ENCODE results near the gene ABCA1.
"Not testable (repeated sequence)": the region's sequence is repeated elsewhere in the genome, so short reads cannot be mapped to it uniquely, and the experiment has no call there.

The ABCA1 gene, protein sequence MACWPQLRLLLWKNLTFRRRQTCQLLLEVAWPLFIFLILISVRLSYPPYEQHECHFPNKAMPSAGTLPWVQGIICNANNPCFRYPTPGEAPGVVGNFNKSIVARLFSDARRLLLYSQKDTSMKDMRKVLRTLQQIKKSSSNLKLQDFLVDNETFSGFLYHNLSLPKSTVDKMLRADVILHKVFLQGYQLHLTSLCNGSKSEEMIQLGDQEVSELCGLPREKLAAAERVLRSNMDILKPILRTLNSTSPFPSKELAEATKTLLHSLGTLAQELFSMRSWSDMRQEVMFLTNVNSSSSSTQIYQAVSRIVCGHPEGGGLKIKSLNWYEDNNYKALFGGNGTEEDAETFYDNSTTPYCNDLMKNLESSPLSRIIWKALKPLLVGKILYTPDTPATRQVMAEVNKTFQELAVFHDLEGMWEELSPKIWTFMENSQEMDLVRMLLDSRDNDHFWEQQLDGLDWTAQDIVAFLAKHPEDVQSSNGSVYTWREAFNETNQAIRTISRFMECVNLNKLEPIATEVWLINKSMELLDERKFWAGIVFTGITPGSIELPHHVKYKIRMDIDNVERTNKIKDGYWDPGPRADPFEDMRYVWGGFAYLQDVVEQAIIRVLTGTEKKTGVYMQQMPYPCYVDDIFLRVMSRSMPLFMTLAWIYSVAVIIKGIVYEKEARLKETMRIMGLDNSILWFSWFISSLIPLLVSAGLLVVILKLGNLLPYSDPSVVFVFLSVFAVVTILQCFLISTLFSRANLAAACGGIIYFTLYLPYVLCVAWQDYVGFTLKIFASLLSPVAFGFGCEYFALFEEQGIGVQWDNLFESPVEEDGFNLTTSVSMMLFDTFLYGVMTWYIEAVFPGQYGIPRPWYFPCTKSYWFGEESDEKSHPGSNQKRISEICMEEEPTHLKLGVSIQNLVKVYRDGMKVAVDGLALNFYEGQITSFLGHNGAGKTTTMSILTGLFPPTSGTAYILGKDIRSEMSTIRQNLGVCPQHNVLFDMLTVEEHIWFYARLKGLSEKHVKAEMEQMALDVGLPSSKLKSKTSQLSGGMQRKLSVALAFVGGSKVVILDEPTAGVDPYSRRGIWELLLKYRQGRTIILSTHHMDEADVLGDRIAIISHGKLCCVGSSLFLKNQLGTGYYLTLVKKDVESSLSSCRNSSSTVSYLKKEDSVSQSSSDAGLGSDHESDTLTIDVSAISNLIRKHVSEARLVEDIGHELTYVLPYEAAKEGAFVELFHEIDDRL (N-terminal part only)

DNA sequence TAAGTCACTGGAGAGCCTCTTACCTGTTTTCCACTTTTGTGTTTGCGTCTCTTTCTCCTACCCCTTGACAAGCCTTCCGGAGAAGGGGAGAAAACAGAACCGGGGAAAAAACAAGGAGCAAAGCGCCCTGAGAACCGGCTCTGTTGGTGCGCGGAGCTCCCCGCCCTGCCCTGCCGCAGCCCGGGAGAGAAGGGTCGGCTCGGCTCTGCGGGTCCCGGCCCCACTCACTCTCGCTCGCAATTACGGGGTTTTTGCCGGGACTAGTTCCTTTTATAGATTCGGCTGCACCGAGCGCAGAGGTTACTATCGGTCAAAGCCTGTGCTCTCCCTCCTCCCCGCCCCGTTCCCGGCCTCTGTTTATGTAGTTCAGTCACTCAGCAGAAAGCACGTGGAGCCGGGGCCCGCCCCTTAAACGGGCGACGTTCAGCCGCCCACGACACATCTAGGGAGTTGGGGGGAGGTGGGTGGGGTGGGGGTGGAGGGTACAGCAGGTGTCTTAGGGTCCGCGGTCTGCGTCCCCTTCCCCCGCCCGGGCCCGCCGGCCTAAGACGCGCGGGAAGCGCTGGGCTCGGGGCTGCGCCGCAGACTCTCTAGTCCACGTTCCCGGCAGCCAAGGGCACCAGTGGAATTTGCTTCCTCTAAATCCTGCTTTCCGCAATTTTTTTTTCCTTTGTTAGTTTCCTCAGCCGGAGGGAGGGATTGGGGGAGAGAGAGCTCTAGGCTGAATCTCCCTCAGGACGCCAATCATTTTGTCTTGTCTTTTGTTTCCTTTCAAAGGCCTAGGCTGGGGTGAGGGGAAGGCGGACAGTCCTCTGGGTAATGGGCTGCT lies at the start of gene ABCA1:
TSS of gene ABCA1 (minus strand) at position 244 of the 829 bp plus-strand sequence. CDS start 24,476 bp downstream, outside the sequence.
- peak; percentile 52 for DNase-seq

DNA sequence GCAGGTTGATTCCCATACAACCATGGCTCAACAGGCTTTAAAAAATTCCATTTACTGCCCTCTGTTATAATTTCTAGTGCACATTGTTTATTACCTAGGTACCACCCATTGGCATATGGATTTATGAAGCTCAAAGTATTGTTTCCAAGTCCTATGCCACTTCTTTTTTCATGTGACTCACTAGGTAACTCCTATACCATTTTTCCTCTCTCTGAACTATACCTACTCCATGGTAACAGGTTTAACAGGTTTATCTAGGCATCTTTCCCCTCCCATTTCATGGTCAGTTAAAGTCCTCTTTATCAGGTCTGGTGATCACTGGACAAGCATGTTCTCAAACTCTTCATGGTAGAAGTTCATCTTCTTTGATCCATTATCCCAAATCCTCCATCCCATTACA lies 49.6 kb upstream of the ABCA1 start:
- no peak for DNase-seq

DNA sequence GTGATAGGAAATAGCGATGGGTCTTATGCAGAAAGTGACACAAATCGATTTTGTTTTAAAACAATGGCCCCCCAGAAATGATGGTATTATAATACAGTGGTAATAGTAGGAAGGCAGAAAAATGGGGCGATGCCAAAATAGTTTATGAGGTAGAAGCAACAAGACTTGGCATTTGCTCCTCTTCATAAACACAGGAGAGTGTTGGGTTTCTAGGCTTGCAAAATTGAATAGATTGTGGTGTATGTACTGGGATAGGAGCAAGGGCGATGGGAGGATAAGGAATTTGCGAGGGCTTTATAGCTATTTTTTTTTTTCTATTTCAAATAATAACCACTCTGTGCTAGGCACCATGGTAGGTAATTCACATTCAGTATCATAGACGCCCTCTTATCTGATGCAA lies 49.2 kb upstream of the ABCA1 start:
- no peak for DNase-seq

DNA sequence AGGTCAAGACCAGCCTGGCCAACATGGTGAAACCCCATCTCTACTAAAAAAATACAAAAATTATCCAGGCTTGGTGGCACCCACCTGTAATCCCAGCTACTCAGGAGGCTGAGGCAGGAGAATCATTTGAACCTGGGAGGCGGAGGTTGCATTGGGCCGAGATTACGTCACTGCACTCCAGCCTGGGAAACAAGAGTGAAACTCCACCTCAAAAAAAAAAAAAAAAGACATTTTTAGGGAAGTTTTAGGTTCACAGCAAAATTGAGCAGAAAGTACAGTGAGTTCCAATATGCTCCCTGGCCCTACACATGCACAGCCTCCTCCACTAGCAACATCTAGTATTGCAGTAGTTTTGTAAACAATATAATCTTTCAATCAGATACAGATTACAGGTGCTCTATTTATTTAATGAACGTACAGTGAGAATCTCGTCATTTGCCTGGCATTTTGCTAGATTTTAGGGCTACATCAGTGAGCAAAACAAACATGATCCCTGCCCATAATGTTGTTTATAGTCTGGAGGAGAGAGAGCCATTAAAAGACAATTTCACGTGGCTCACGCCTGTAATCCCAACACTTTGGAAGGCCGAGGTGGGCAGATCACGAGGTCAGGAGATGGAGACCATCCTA lies 48.1 kb upstream of the ABCA1 start:
- DNase-seq, result not testable (repeated sequence)

DNA sequence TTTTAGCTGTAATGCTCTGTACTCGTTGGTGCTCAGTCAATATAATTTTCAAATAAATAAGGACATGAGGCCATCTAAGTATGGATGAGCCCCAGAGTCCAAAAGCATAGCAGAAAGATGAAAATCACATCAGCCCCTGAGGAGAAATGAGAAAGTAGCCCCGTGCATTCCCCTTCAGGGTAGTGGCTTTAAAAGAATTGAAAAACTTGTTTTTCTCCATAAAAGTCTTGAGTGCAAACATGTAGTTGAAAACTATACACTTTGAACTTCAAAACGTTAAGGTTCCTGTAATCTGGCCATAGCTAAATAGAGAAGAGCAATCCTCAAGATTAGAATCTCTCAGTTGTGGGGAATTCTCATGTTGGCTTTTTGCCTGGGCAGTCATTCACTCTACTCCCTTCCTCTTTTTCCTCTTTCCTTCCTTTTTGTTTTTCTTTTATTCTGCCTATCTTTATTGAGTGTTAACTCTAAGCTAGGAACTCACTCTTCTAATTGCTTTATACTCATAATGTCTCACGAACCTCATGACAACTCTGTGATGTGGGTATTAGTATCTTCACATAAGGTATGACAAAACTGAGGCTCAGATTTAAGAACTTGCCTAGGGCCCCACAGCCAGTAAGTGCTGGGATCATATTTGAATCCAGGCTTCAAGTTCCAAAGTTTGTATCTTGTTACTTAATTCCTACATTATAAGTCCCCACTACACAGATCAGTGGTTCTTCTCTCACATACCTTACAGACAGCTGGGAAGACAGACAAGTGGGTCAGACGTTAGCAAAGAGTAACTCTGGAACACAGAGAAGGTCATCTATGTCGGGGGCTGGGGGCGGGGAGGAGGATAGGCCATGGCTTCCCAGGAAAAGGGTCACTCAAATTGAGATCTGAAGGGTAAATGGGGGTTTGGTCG lies 46.4 kb upstream of the ABCA1 start:
- no peak for DNase-seq

DNA sequence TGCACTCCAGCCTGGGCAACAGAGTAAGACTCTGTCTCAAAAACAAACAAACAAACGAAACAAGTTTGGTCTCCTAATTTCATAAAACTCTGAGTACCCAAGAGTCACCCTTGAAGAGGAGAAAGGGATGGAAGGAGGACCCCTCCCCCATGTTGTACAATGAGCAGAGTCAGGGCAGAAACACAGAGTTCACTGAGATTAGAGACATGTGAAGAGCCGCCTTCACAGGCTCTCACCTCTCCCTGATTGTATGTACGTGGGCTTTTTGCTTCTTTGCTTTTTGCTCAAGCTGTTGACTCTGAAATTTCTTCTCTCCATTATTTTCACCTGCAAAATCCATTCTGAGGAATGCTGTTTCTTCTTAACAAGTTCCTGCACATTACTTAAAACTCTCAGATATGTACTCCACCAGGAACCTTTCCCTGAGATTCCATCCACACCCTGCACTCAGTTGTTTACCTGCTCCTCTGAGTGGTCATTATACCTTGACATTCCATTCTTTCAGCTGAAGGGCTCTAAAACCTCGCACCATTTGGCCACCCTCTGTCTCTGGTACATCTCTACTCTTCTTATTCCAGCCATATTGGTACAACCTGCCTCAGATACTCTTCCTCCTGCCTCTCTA lies 44.4 kb upstream of the ABCA1 start:
- no peak for DNase-seq

DNA sequence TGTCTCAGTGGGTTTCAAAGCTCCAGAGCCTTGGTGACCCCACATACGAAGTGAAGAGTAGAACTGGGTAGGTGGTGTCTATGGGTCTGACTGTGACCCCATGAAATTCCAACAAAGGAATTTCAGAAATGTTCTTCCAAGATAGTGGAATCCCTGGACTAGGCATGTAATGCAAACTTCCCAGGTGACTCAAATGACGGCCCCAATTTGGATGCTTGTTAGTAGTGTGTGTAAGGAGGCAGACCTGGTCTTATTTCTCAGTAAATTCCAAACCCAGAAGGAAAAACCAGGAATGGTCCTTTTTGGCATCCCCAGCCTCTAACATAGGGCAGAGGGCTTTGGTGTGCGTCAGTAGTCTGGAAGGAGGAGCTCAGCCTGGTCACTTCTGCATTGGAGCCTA lies 43.6 kb upstream of the ABCA1 start:
- no peak for DNase-seq

DNA sequence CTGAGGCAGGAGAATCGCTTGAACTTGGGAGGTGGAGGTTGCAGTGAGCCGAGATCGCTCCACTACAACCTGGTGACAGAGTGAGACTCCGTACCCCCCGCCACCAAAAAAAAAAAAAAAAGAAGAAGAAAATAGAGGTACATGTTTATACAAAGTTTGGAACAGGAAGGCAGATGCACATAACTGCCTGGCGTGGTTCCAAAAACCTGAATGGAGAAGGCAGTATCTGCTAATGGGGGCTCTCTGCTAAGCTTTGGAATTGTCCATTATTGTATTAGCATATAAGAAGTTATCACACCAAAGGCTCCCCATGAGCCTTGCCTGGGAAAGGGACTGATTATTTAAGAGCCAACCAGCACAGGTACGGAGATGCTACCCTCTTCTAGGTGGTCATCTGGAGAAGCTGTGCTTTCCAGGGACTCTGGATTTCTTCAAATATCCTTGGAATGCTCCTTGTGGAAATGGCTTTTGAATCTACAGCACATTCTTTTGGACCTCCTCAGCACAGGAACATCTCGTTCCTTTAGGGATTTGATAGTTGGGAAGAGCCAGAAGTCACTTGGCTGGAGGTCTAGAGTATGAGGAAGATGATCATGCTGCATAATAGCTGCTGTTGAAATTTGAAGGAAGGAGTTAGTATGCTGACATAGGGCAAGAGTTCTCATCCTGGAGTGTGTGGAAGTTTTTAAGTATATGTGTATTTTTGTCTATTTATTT lies 42.5 kb upstream of the ABCA1 start:
- DNase-seq, result no peak

DNA sequence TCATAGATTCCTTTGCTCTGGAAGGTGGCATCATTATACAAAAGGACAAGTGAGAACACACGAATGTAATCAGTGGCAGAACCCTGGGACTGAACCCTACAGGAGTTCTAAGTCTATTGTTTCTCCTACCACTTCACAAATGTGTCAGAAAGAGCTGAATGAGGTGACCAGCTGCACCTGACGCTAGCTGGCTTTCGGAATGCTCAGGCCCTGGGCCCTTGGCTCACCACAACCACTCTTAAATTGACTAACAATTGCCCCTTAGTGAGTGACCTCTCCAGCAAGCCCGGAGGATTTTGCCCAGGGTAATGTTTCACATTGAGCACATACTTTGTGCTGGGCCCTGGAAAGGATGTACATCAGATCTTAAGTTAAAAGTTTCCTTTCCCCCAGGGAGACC lies 41.2 kb upstream of the ABCA1 start:
- DNase-seq, result no peak

DNA sequence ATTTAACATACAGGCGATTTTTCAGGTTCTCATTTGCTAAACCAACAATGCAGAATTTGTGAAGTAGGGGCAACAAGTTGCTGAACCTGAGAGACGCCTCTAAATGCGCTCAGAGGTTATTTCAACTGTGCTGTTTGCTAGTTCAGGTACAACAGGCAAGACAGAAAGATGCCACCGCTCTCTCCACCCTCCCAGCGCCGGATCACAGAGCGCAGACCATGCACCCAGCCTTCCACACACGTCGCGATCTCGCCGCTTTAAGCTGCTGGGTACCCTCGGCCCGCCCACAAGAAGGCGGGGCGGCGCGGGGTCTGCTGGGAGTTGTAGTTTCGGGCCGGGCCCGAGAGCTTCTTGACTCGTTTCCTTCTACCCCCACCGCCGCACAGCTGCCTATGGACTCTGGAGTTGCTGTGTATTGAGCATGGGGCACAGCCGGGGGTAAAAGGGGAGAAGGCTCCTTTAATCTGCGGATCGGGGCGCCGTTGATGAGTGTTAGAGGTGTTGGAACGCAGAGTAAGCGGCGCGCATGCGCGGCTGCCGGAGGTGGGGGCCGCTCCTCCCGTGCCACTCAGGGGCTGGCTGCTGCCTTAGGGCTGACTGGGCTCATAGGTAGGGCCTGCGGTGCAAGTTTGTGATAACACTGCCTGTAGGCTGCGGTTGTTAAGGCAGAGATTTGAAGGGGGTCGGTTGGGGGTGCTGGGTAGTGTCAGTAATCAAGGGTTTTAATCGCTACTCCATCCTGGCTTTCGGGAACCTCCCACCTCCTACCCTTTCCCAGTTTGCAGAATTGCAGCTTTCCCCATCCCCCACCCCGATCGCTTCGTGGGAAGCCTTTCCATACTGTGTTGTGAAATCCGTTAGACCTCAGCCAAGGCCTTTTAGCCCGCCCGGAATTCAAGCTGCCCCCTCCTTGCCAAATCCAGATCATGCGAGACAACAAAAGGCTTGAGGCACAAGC lies 40.3 kb upstream of the ABCA1 start:
- peak; percentile 64 for DNase-seq

DNA sequence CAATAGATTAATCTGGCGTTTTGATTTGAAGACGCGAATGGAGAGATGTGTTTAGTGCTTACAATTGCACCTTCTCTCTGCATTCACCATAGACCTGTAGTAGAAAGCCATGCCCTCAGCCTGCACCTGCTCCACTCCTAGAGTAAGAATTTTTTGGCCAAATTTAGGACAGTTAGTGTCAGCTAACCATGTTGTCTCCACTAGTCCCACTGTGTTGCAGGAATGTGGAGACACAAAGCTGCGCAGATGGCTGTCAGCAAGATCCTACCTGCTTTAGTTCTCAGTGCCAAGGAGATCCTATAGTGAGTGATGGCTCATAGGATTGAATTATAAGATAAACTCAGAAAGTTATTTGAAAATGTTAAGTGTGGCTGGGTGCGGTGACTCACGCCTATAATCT lies 35.1 kb upstream of the ABCA1 start:
- no peak for DNase-seq

DNA sequence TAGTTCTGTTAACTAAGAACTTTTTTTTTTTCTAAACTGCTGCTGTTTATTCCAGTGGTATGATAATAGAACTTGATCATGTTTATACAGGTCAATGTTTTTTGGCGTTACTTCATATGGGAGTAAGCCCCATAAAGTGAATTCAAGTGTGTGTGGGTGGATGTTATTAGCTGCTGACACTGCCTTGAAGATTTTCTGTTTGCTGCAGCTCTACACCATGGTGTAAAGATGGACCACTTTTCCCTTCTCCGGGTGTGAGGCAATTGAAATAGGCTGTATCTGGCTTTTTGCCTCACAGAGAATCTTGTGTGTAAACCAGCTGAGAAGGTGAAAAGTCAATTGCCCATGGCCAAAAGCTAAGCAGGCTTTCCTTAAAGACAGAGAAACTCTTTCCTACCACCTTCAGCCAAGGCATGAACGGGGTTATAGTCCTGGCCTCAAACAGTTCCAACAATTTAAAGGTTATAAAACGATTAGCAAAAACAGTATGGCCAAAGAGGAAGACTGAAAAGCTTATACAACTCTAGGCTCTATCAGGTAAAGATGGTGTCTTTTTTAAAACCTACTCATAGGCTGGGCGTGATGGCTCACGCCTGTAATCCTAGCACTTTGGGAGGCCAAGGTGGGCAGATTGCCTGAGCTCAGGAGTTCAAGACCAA lies 33.9 kb upstream of the ABCA1 start:
- DNase-seq, result no peak

DNA sequence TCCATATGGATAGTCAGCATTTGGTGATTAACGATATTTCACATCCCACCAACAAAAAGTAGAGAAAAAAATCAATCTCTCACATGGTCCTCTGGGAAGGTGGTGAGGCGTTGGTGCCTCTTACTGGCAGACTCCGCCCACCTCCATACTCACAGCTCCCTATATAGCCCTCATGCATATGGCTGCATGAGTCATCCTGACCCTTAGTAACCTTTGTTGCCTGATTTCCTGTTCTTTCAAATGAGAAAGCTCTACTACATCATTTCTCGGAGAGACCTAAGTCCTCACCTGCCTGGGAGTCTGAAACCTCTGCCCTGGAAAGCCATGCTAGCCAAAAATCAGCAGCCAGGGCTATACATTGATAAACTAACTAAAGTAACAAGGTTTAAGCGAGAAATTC lies 33.3 kb upstream of the ABCA1 start:
- peak; percentile 7 for DNase-seq

DNA sequence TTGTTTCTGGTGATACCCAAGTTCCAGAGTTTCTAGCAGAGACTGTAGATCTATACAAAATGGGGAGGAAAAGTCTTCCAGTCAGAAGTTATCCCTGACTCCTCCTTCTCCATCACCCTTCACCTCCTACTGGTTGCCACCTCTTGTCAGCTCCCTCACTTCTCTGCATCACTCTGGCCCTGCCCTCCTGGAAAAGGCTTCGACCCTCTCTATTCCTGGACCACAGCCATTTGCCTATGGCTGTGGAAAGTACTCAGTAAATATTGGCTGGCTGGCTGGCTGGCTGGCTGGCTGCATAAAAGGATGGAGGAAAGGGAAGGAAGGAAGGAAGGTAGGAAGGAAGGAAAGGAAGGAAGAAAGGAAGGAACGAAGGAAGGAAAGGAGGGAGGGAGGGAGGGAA lies 32.7 kb upstream of the ABCA1 start:
- no peak for DNase-seq

DNA sequence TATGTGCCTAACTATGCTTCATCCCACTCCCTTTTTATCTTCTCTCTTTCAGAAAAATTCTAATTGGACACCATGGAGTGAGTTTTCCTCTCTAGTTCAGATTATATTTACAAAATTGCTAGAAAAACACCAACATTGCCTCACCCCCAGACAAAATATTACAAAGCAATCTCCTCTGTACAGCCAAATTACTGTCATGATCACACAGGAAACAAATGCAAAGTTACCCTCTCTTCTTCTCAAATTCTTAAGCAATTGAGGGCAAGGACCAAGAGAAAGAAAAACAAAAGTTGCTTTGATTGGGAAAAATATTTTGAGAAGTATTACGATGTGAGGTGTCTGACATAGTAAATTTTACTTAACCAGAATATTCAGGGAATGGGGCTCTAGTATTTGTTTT lies 30.8 kb upstream of the ABCA1 start:
- no peak for DNase-seq

DNA sequence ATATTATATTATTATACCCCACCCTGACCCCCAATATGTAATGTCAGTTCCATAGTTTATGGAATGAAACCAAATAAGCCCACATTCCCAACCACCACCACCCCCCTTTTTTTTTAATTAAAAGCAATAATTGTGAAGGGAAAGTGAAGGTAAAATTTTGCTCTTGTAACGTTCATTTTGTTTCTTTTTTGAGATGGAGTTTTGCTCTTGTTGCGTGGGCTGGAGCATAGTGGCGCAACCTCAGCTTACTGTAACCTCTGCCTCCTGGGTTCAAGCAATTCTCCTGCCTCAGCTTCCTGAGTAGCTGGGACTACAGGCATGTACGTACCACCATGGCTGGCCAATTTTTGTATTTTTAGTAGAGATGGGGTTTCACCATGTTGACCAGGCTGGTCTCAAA lies 30.1 kb upstream of the ABCA1 start:
- DNase-seq, result not testable (repeated sequence)

DNA sequence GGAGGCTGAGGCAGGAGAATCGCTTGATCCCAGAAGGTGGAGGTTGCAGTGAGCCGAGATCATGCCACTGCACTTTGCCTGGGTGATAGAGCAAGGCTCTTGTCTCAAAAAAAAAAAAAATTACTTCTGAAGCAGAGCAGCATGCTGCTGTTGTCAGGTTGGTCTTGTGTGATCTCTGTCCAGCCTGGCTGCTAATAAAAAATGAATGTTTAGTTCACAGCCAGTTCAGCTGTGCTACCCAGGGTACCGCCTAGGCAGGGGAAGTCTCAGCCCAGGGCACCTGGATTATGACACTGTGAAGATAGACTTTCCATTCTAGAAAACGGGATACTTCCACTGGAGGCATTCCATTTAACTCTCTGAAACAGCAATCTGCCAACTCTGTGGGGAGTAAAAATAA lies 23.5 kb upstream of the ABCA1 start:
- DNase-seq, result no peak

DNA sequence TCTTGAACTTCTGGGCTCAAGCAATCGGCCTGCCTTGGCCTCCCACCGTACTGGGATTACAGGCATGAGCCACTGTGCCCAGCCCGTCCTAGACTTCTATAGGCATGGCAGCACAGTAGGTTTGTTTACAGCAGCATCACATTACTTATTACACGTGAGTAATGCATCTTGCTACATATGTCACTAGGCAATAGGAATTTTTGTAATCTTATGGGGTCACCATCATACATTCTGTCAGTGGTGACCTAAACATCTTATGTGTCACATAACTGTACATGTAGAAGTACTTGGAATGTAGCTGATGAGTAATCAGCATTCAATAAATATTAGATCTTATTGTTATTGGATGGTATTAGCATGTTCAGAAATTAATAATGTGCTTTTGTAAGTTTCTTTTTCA lies 22.9 kb upstream of the ABCA1 start:
- DNase-seq, result no peak
